ENCODE measurements around the gene CLIC3.

Gene CLIC3

DNA sequence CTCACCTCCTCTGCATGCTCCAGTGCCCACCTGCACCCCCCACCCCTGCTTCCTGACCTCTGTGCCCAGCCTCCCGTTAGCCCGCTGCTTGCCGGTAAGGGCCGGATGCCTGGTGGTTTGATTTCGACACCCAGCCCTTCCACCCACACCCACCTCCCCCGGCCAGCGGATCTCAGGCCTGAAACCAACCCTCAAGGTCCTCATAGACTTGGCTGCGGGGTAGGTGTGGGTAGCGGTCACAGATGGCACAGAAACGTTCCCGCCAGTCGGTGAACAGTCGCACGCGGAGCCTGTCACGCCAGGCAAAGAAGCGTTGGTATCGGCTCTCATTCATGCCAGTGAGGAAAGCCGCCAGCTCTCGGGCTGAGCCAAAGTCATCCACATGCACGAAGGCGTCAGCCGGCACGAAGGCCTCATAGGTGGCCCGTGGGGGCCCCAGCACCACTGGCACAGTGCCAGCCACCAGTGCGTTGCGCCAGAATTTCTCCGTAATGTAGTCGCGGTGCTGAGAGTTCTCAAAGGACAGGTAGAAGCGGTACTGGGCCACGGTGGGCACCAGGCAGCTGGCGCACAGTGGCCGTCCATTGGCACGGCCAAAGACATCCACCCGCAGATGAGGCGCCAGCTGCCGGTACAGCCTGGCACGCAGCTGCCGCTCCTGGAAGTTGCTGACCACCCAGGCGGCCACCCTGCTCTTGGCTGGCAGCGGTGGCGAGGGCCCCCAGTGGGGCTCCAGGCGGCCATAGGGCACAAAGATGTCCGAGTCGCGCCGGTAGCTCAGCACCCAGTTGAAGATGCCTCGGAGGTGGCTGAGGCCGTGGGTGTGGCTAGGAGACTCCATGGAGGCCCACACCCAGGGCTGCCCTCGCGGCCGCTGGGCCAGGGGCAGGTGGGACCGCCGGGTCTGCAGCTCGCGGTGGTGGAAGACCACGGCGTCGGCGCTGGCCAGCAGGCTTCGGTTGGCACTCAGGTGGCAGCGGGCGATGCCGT is 34.5 kb upstream of the CLIC3 start:
- DNase-seq (ENCODE audit: low read depth in 2 of 2), result no peak

DNA sequence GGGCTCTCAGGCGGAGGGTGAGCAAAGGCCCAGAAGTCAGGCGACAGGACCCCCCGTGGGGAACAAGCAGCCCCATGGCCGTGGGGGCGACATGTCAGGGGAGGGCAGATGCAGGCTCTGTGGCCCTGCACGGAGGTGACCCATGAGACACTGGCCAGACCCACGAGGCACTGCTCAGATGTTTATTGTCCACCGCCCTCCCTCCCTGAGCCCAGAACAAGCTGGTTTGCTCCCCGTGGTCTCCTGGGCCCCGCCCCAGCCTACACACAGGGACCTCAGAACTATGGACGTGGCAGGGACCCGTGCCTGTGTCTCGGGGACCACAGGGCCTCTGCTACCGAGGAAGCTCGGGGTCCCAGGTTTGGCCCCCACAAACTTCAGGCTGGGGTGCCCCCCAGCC is 33.6 kb upstream of the CLIC3 start:
- no peak for DNase-seq (ENCODE audit: low read depth in 2 of 2)

DNA sequence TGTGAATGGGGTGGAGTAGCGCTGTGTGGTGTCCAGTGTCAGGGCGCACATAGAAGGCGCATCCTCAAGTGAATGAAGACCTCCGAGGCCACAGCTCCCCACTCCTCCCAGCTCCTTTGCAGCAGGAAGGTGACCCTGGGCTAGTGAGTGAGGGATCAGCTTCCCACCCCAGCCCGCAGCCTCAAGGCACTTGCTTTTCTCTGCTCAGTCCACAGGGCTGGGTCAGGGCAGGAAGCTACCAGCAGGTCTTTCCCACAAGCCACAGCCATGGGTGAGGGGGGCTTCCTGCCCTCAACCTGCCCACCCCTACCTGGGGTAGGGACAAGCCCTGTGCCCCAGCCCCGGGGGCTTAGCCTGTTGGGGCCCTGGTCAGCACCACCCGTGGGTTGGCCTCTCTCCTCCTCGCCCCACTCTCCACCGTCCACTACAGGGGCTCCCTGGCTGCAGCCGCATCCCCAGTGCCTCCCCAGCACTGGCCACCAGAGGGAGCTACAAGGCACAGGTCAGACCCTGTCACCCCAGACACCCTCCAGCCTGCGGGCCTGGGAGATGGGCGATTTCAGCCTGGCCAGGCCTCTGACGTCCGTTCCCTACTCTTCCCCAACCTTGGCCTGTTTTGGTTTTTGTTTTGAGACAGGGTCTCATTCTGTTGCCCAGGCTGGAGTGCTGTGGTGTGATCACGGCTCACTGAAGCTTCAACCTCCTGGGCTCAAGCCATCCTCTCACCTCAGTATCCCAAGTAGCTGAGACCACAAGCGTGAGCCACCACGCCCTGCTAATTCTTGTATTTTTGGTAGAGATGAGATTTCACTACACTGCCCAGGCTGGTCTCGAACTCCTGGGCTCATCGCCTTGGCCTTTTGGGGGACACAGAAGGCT is 32.9 kb upstream of the CLIC3 start:
- no peak for DNase-seq (ENCODE audit: low read depth in 2 of 2)

DNA sequence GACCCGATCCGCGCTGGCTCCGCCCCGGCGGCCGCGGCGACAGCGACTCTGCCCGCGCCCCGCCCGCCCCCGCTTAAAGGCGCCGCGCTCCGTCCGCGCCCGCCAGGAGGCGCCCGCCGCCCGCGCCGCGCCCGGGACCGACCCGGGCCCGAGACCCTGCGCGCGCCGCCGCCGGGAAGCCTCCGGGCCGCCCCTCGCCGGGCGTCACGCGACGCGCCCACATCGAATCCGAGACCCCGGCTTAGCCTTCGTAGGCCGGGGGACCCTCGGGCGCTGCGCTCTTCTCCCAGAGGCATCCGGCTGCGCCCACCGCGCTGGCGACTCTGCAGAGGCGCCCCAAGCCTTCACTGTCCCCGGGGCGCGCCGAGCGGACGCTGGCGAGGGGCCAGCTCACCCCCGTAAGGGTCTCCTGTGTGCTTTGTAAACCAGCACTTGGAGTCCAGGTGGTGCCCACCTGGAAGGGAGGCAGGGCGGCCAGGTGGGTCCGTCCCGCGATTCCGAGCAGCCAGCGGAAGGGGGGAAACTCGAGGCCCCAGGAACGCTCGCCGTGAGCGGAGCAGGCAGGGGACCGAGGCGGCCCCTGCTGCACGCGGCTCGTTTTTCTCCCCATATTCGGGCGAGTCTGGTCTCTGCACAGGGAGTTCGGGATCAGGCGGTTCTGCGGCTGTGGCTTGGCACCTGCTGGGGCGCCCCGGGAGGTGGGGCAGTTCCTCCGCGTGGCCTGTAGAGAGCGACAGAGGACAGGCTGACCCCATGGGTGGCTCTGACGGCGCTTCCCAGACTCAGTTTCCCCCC is 32.1 kb upstream of the CLIC3 start:
- no peak for DNase-seq (ENCODE audit: low read depth in 2 of 2)

DNA sequence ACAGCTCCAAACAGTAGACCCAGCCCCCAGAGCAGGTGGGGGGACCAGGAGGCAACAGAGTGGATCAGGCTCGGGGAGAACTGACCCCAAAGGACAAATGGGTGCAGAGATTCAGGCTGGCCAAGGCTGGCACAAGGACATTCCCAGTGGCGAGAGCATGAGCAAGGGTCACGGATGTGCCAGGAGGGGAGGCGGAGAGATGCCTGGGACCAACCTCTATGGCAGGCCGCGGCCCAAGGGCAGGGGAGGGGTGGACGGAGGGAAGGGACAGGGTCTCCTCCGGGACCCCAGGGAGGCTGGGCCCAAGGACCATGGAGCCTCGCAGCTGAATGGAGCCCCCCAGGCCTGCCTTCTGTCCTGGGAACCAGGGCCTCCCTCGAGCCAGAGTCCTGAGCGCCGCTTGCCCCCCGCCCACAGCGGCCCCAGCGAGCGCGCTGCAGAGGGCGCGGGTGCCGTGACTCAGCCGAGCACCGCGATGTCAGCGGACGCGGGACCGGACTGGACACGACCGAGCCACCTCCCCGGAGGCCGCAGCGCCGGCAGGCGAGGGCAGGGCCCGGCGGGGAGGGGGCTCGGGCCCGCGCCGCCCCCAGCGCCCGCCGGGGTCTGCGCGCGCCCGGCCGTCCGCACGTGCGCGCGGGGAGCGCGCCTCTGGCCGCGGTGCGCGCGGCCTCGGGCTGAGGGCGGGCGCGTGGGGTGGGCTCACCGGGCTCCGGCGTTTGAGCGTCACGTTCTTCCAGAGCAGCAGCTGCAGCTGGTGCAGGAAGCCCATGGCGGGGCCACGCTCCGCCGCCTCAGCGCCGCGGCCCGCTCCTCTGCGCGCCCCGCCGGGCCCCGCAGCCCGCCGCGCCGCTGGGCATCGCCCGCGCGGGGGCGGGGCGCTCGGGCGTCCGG is 31.2 kb upstream of the CLIC3 start, which contains the start of gene ABCA2:
Gene ABCA2, minus strand, starts transcription at position 869 of the 894 bp plus-strand sequence. Its CDS starts 97 bp downstream, at position 772.
- DNase-seq (ENCODE audit: low read depth in 2 of 2), result no peak

DNA sequence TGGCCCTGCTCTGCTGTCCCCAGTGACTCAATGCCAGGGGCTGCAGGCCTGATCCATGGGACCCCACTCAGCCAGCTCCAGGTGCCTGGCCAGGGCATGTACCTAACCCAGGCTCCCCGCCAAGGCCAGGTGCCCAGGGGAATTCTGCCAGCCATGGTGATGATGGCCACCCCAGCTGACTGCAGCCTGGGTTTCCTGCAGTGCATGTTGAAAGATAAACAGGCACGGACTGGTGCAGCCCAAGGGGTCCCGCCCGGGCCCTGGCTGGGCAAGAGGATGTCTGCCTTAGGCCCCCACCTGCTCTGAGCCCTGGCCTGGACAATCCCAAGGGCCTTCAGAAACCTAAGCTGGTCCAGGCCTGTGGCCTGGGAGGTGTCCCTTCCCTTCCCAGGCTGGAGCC is 30.5 kb upstream of the CLIC3 start:
- DNase-seq (ENCODE audit: low read depth in 2 of 2), result no peak

DNA sequence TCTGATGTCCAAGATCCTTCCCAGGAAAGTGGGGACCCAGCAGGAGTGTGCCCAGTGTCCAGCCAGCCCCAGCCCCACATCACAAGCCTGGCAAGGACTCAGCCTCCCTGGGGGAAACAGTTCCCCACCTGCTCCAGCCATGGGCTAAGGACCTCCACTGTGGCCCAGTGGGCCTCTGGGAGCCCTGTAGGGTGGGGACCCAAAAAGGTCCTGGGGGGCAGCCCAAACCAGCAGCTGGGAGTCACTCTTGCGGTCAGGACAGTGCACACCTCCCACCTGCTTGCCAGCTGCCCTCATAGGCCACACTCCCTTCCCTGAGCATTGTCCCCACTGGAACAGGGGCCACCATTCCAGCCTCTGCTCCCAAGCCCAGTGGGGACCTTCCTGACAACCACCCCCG is 30.0 kb upstream of the CLIC3 start:
- no peak for DNase-seq (ENCODE audit: low read depth in 2 of 2)

DNA sequence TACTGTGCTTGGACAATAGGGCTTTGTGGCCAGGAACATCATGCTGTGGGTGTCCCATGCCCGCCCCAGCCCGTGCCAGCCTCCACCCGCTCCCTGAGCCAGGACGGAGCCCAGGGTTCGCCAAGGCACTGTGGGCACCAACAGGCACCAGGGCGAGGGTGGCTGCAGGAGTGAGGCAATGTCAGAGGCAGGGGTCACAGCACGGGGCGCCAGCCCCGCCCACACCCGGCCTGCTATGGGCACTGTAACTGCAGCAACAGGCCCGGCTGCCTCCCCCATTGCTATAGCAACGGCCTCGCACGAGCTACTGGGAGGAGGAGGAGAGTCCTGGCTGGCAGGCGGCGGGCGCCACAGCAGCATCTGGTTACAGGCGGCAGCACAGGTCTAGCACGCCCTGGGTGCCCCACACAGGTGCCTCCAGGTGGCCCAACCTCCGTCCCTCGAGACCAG is 29.2 kb upstream of the CLIC3 start:
- DNase-seq (ENCODE audit: low read depth in 2 of 2), result no peak

DNA sequence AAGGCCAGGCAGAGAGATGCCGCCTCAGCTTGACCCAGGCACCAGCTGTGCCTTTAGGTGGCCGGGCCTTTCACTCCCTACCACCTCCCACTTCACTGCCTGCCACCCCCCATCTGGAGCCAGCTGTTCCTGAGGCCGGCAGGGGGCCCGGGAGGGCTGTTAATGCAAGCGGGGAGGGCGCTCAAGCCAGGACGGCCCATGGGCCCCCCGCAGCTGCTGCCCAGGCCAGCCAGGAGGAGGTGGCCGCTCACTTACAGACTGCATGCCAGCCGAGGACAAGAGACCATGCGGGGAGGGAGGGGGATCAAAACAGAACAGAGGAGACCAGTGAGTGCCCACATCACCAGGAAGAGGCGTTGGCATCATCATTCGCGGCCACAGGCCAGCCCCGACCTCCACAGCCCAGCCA is 27.2 kb upstream of the CLIC3 start:
- DNase-seq (ENCODE audit: low read depth in 2 of 2), result no peak

DNA sequence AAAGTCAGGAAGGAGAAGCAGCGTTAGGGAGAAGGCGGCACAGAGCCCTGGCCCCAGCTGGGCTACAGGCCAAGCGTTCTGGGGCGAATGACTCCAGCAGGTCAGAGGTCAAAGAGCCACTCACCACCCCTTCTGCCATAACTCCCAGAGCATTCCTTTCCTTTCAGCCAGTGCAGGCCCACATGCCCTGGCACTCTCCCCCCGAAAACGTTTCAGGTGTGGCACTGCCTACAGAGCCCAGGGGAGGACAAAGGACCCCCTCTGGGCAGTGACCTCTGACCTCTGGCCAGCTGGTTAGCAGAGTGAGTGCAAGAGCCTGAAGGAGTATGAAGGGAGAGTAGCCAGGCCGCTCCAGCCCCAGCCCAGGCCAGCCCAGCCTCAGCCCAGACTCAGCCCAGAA is 26.8 kb upstream of the CLIC3 start:
- DNase-seq (ENCODE audit: low read depth in 2 of 2), result no peak

DNA sequence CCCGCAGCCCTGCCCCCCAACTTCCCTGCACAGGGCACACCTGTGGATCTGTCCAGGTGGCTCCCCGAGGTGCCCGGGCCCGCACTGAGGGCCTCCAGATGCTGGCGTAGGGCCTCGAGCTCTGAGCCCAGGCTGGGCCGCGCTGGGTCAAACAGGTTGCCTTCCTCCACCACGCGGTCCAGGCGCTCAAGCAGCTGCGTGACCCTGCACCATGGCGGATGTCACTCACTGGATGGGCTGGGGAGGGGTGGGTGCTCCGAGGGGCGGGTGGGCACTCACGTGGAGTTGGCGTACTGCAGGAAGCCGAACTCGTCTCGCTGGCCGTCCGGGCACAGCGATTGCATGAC is 26.3 kb upstream of the CLIC3 start:
- no peak for DNase-seq (ENCODE audit: low read depth in 2 of 2)

DNA sequence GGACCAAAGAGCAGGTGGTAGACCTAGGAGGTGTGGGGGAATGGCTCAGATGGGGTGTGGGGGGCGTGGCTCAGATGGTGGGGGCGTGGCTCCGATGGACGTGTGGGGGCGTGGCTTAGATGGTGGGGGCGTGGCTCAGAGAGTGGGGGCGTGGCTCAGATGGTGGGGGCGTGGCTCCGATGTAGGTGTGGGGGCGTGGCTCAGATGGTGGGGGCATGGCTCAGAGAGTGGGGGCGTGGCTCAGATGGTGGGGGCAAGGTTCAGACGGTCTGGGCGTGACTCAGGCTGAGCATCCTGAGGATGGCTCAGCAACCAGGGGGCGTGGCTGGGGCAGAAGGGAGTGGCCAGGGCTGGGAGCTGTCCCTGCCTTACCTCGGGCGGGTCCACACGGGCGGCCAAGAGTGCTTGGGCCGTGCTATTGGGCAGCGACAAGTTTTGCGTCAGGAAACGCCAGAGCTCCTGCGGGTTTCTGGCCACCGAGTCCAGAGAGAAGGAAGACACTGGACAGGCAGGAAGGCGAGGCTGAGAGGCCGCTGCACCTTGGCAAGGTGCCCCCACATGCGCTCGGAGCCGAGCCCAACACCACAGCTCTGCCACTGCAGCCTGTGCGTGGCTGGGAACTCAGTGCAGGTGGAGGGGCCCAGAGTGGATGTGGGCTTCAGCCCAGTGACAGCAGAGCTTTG is 25.8 kb upstream of the CLIC3 start:
- DNase-seq (ENCODE audit: low read depth in 2 of 2), result no peak

DNA sequence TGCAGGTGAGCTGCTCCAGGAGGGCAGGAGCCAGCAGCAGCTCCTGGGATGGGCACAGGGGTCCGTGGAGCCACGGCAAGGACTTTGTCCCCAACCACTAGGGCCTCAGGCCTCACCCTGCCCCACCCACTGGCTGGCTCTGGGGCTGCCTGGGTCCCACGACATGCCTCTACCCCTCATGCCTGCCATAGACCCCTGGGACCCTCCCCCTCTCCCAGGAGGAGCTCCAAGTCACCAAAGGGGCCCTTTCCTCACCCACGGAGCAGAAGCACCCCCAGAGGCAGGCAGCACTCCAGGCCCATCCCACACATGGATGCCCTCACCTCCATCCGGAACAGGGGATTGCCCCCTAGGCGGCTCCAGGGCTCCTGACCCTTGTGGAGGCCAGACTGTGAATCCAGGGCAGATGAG is 25.2 kb upstream of the CLIC3 start:
- no peak for DNase-seq (ENCODE audit: low read depth in 2 of 2)

DNA sequence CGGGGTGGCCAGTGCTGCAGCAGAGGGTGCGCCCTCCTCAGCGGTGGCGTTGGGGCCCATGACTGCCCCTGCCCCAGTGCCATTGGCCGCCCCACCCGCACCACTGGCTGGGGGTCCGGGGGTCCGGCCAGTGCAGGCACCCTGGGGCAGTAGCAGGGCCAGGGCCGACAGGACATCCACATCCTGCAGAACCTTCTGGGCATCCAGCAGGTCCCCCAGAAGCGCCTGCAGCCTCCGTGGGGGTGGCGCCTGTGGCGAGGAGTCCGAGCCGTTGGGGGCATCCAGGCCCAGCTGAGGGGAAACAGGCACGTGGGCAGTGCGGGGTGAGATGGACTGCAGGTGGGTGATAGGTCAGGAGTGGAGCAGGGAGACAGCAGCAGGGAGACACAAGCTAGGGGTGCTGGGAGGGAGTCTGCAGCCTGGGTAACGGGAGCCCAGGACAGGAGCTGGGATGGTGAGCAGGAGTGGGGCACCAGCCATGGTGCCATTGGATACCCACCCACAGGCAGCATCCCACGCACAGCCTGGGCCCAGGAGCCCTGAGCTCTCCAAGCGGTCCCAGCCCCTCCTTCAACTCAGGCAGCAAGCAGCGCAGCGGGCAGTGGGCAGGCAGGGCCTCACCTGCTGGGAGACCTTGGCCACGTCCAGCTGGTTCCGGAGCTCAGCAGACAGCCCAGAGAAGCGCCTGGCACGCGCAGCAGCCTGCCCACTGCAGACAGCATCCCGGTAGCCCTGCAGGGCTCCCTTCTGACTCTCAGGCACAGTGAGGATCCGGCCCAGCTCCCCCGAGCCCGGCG is 24.6 kb upstream of the CLIC3 start:
- no peak for DNase-seq (ENCODE audit: low read depth in 2 of 2)

DNA sequence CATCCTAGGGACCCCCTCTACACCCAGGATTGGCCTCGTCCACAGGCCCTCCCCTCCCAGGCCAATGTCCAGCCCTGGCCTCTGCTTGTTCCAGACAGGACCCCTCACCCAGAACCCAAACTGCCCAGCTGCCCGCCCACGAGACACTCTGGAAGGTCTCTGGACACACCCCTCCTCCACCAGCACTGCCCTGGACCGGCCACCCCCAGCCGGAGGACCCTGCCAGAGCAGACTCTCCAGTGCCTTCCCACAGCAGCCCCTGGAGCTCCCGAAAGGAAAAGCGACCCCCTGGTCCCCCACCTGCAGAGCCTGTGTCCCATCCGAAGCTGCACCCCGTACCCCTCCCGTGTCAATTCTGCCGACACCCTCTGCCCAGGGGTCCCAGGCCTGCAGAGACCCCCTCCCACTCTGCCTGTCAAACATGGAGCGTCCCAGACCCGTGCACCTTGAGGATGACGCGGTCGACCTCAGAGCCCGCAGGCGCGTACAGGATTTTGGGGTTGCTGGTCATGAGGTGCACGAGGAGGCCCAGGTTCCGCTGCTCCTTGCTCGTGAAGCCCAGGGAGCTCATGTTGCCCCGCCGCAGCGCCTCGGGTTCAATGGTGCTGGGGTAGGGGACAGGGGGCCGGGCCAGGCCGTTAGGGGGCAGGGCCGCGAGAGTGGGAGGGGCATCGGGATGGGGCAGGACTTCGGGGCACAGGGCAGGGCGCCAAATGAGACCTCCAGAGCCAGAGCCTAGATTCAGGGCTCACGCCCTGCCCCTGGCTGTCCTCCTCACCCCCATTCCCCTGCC is 23.7 kb upstream of the CLIC3 start:
- DNase-seq (ENCODE audit: low read depth in 2 of 2), result no peak

DNA sequence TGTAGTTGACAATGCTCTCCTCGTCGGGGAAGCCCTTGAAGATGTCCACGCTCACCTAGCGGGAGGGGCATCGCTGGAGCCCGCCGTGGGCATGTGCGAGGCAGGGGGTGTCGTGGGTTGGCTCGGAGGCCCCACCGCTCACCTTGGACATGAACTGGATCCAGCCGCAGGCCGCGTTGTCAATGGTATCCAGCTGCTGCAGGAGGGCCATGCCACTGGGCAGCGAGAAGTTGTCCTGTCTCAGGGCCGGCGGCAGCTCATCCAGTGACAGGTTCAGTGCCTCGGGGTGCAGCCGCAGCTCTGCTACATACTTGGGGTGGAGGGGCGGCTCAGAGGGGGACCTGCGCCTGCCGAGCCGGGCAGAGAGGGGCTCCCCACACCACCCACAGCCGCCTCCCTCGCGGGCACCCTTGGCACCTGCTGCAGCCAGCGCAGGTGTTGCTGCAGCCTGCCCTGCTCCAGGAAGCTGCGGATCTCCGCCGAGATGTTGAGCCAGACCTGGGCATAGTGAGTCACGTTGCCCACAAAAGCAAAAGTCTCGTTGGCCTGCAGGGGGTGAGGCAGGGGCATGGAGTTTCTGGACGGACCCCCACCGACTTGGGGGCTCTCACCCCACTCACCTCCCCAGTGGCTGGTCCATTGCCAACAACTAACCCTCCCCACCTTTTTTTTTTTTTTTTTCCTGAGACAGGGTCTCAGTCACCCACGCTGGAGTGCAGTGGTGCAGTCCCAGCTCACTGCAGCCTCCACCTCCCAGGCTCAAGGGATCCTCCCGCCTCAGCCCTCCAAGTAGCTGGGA is 22.6 kb upstream of the CLIC3 start:
- DNase-seq (ENCODE audit: low read depth in 2 of 2), result no peak

DNA sequence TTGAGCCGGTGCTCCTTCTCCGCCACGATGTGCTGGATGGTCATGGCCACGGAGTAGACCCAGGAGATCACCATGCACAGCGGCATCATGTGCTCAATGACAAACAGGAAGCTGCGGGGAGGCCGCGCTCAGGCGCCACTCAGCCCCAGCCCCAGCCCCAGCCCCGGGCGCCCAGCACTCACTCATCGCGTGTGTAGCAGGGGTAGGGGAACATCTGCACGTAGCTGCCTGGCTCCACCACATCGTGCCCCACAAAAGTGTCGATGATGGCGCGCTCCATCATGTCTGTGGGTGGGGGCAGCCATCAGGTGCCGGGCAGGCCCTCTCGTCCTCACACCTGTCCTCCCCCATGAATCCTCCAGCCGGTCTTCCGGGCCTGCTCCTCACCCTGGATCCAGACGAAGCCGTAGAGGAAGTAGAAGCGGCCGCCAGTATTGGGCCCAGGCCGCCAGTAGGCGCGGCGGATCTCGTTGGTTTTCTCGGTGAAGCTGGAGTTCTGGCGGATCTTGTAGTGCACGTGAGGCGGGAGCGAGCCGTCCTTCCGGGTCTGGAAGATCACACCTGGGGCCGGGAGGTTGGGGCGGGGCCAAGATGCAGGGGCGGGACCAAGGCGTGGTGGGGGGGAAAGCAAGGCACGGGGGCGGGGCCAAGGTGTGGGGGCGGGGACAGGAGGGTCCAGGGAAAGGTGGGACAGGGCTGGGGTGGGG is 21.6 kb upstream of the CLIC3 start:
- no peak for DNase-seq (ENCODE audit: low read depth in 2 of 2)

Data from fibroblast of skin of left quadriceps (primary cell).